LNCAP (cell line): ENCODE measurements around the gene SNED1.

Experiments used
- CTCF ChIP-seq: fragments of 450-650 bp; IDR thresholded peaks from 2 replicates; pipeline ENCODE4 v1.5.1; 2017; ENCODE audit warnings: mild to moderate bottlenecking

SNED1 gene

GRCh38 chr2:240959214-240959940 lies 39.0 kb upstream of the SNED1 start:
- TF ChIP-seq CTCF = no peak

GRCh38 chr2:240959941-240960308 lies 38.5 kb upstream of the SNED1 start:
- TF ChIP-seq CTCF = no peak

GRCh38 chr2:240960309-240960970 lies 38.0 kb upstream of the SNED1 start:
- TF ChIP-seq CTCF = no peak

- TF ChIP-seq CTCF = no peak
Observed at GRCh38 chr2:240960971-240961876, 37.2 kb upstream of the SNED1 start.

- no peak for TF ChIP-seq CTCF
Observed at GRCh38 chr2:240961910-240962299, 36.5 kb upstream of the SNED1 start.

GRCh38 chr2:240962300-240963064 lies 35.9 kb upstream of the SNED1 start:
- TF ChIP-seq CTCF = no peak
